HepG2 (cell line): Measurements from ENCODE around the gene ACTL8. TPM values are rescaled to one million over a fixed set of nuclear protein-coding genes. Genes with fewer than 3 reads are reported as not detected.

Experiments
- ATAC-seq: fragments of 200-7000 bp; cut with Tn5 transposase; 3 replicates; pipeline ENCODE4 v1.9.1; 2020; ENCODE audit warnings: mild to moderate bottlenecking, moderate library complexity
- BruUV-seq: library from RNA; stranded (reverse); fragments of 400-500 nt; replicated peaks from 2 replicates; lab custom pipeline; 2021; lab: Mats Ljungman, UMichigan
- CTCF ChIA-PET: fragments of 300-600 bp; formaldehyde crosslinking; extraction: SDS; loops from one replicate; lab custom pipeline; 2021; ENCODE audit warnings: low total read pairs, inconsistent platforms, low intra/inter-chr PET ratio; lab: Yijun Ruan, JAX
- POLR2A ChIA-PET: fragments of 350-600 bp; sonication (Branson Sonifier 250); formaldehyde crosslinking; loops from one replicate; lab custom pipeline; 2020; ENCODE audit warnings: antibody characterized with exemption, inconsistent platforms; lab: Yijun Ruan, JAX
- DNase-seq: peaks from one replicate; pipeline ENCODE4 v3.0.0-alpha.2; 2015; ENCODE audit warnings: low spot score
- FAIRE-seq: peaks from 3 replicates; lab custom pipeline; 2011; peaks lifted over from hg19 to GRCh38; lab: Jason Lieb, UNC
- H2AFZ ChIP-seq: one replicate; pipeline ENCODE4 v1.6.1; 2011; ENCODE audit warnings: low read length, inconsistent platforms
- H3K27ac ChIP-seq: fragments of 300-600 bp; 3 replicates; pipeline ENCODE4 v1.8.0; 2011; ENCODE audit warnings: mixed run types, mild to moderate bottlenecking, mixed read lengths, low read length, inconsistent platforms; ENCODE audit not compliant: insufficient read depth; ENCODE audit errors: extremely low read length
- H3K27me3 ChIP-seq, 2 experiments: fragments of 200-600 bp in 1 of 2; 2 replicates in 1 of 2; 3 replicates in 1 of 2; pipeline versions ENCODE4 v1.6.0 to v1.8.0; 2011; ENCODE audit warnings: low read length in 2 of 2, mild to moderate bottlenecking in 2 of 2, moderate library complexity in 2 of 2, inconsistent platforms in 1 of 2; ENCODE audit not compliant: insufficient read depth in 2 of 2, control insufficient read depth in 1 of 2
- H3K36me3 ChIP-seq, 2 experiments: fragments of 200-600 bp in 1 of 2; replicated peaks in 1 of 2; 2 replicates in 1 of 2; 3 replicates in 1 of 2; pipeline versions ENCODE4 v1.5.1 to v1.8.0; 2011; ENCODE audit warnings: low read length in 2 of 2, inconsistent platforms in 1 of 2; ENCODE audit not compliant: insufficient read depth in 2 of 2, control insufficient read depth in 1 of 2
- H3K4me1 ChIP-seq: 2 replicates; pipeline ENCODE4 v1.5.1; 2012; ENCODE audit warnings: low read length, inconsistent platforms; ENCODE audit not compliant: insufficient read depth
- H3K4me2 ChIP-seq: 2 replicates; pipeline ENCODE4 v1.6.0; 2011; ENCODE audit warnings: low read depth, low read length, inconsistent platforms
- H3K4me3 ChIP-seq, 3 experiments: fragments of 200-600 bp in 1 of 3; sonication (generic), shearing (Covaris generic) in 1 of 3; replicated peaks in 1 of 3; 2 replicates each; pipeline ENCODE4 v1.5.1; 2011 to 2016; ENCODE audit warnings: low read length in 3 of 3, inconsistent platforms in 2 of 3, low read depth in 2 of 3, mild to moderate bottlenecking in 2 of 3, control low read depth in 1 of 3, mixed read lengths in 1 of 3; ENCODE audit not compliant: insufficient read depth in 1 of 3
- H3K79me2 ChIP-seq: one replicate; pipeline ENCODE4 v1.6.1; 2011; ENCODE audit warnings: low read length, inconsistent platforms; ENCODE audit not compliant: insufficient read depth
- H3K9ac ChIP-seq: 2 replicates; pipeline ENCODE4 v1.6.0; 2011; ENCODE audit warnings: mild to moderate bottlenecking, low read depth, low read length, inconsistent platforms; ENCODE audit not compliant: insufficient read depth
- H3K9me3 ChIP-seq: 2 replicates; pipeline ENCODE4 v1.5.1; 2012; ENCODE audit warnings: mild to moderate bottlenecking, low read length
- H4K20me1 ChIP-seq: 2 replicates; pipeline ENCODE4 v1.6.0; 2011; ENCODE audit warnings: inconsistent platforms, mild to moderate bottlenecking, low read length, moderate library complexity; ENCODE audit not compliant: insufficient read depth
- CBX5 ChIP-seq: sonication (generic); formaldehyde crosslinking; IDR thresholded peaks from 2 replicates; pipeline ENCODE4 v1.4.0; 2020; ENCODE audit warnings: missing genetic modification reagents, borderline replicate concordance
- ZFP37 ChIP-seq: sonication (generic); formaldehyde crosslinking; IDR thresholded peaks from 2 replicates; pipeline ENCODE4 v1.4.0; 2020; ENCODE audit warnings: missing genetic modification reagents, borderline replicate concordance
- ZNF225 ChIP-seq: sonication (generic); formaldehyde crosslinking; IDR thresholded peaks from 2 replicates; pipeline ENCODE4 v1.4.0; 2020; ENCODE audit warnings: mild to moderate bottlenecking, missing genetic modification reagents
- ZNF232 ChIP-seq: sonication (generic); formaldehyde crosslinking; IDR thresholded peaks from 2 replicates; pipeline ENCODE4 v1.4.0; 2020; ENCODE audit warnings: missing genetic modification reagents, borderline replicate concordance
- ZNF382 ChIP-seq: sonication (generic); formaldehyde crosslinking; IDR thresholded peaks from 2 replicates; pipeline ENCODE4 v1.5.0; 2020; ENCODE audit warnings: missing genetic modification reagents, mild to moderate bottlenecking, borderline replicate concordance
- ZNF530 ChIP-seq: sonication (generic); formaldehyde crosslinking; IDR thresholded peaks from 2 replicates; pipeline ENCODE4 v1.5.0; 2020; ENCODE audit warnings: low read depth, mild to moderate bottlenecking, missing genetic modification reagents
- WGBS: methylation state at CpG from one replicate; pipeline ENCODE4 v1.1.6; 2017; ENCODE audit warnings: low lambda C conversion rate; 5-methylcytosine and 5-hydroxymethylcytosine counted together
- in situ Hi-C: cut with HindIII; loops from 2 replicates; pipeline ENCODE4 v1.10.0; 2017; ENCODE audit warnings: low pct_unique_long_range_greater_than_20kb; ENCODE audit not compliant: extremely low pct_ligation_motif_present
- intact Hi-C: fragments of 100-400 bp; cut with micrococcal nuclease; formaldehyde crosslinking; loops from one replicate; pipeline ENCODE4 v1.10.0; 2022; ENCODE audit not compliant: unreplicated experiment
- polyA plus RNA-seq, 8 experiments: library from polyadenylated mRNA; depleted of rRNA in 3 of 8; stranded (reverse) in 7 of 8; unstranded in 1 of 8; fragments of >200 nt; fragmentation: Illumina TruSeq in 4 of 8; extraction: Trizol in 4 of 8; gene quantifications; 2 replicates each; pipeline versions ENCODE4 v1.2.1 to v1.2.3, GENCODE V29; 2011 to 2016; ENCODE audit warnings: low read depth in 4 of 8, missing spikeins in 1 of 8, mixed read lengths in 1 of 8; ENCODE audit not compliant: insufficient read depth in 1 of 8
- total RNA-seq, 5 experiments: library from RNA; depleted of rRNA; stranded (reverse); fragments of >200 nt; fragmentation: Illumina TruSeq; extraction: Trizol; gene quantifications; 2 replicates each; pipeline ENCODE4 v1.2.3, GENCODE V29; 2016; ENCODE audit warnings: low read depth in 1 of 5
- TF ChIP-seq, protein P1 (sequence below): sonication (generic); formaldehyde crosslinking; IDR thresholded peaks from 2 replicates; pipeline ENCODE4 v1.8.1; 2023; ENCODE audit warnings: mild to moderate bottlenecking, missing genetic modification reagents
- TF ChIP-seq, protein P2 (sequence below): sonication (generic); formaldehyde crosslinking; IDR thresholded peaks from 2 replicates; pipeline ENCODE4 v1.4.0; 2020; ENCODE audit warnings: missing genetic modification reagents, mild to moderate bottlenecking, borderline replicate concordance
- TF ChIP-seq, protein P3 (sequence below), 2 experiments: sonication (generic) in 1 of 2; formaldehyde crosslinking in 1 of 2; IDR thresholded peaks; 2 replicates each; pipeline versions ENCODE4 v1.4.0 to v1.6.1; 2016 to 2020; ENCODE audit warnings: borderline replicate concordance in 1 of 2, low read depth in 1 of 2, mild to moderate bottlenecking in 1 of 2, missing genetic modification reagents in 1 of 2
- TF ChIP-seq, protein P4 (sequence below): sonication (generic); formaldehyde crosslinking; IDR thresholded peaks from 2 replicates; pipeline ENCODE4 v1.8.0; 2022; ENCODE audit warnings: missing genetic modification reagents, mild to moderate bottlenecking, borderline replicate concordance
- TF ChIP-seq, protein P5 (sequence below): sonication (generic); formaldehyde crosslinking; IDR thresholded peaks from 2 replicates; pipeline ENCODE4 v1.8.0; 2022; ENCODE audit warnings: mild to moderate bottlenecking, missing genetic modification reagents, borderline replicate concordance

ACTL8 gene
- total and polyA plus RNA-seq, 2 of the 13 experiments (the other 11 are each of a cell fraction or from before 2014, with no cell fraction given): 0.09 to 0.64 TPM

DNA sequence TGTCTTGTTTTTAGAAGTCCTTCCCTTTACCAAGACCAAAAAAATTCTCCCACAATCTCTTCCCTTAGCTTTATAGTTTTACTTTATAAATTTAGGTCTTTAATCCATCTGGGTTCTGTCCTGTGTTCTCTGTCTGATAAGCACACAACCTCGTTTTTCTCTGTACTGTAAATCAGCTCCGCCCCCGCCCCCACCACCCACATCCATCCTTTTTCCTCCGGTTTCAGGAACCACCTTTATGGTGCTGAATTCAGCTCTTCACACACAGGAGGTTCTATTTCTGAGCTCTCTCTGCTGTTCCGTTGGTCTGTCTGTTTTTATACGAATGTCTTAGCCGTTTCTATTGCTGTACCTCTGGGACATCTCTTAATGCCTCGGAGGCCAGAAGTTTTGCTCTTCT, 44.5 kb downstream of the ACTL8 start:
- H3K36me3 ChIP-seq: no peaks in the 10 kb centered on the region
- ATAC-seq (no peak), DNase-seq (no peak), FAIRE-seq (no peak)
- H3K9me3 ChIP-seq: no peaks in the 10 kb centered on the region
- H3K27me3 ChIP-seq: peaks cover 1 to 54% of the 10 kb centered on the region in 2 experiments
- CTCF ChIA-PET: no interaction called here
- H2AFZ ChIP-seq: no peak overlapping the region
- no peaks in the 10 kb centered on the region for H4K20me1 ChIP-seq
- no TSS peak for BruUV-seq
- intact Hi-C loops: no loop called here
- no peak overlapping the region for H3K4me2 ChIP-seq
- H3K27ac ChIP-seq: no peak overlapping the region
- POLR2A ChIA-PET: no interaction called here
- no peaks in the 10 kb centered on the region for H3K79me2 ChIP-seq
- WGBS: 17% methylated on average over 8 of the region's 8 CpGs
- H3K4me3 ChIP-seq: no peak overlapping the region
- H3K4me1 ChIP-seq: no peaks in the 10 kb centered on the region
- no peak overlapping the region for H3K9ac ChIP-seq
- in situ Hi-C loops: no loop called here
- no peak for TF ChIP-seq ZNF225
- no peak for TF ChIP-seq ZNF382 (CRISPR knock-in tag)
- TF ChIP-seq, protein P1, sequence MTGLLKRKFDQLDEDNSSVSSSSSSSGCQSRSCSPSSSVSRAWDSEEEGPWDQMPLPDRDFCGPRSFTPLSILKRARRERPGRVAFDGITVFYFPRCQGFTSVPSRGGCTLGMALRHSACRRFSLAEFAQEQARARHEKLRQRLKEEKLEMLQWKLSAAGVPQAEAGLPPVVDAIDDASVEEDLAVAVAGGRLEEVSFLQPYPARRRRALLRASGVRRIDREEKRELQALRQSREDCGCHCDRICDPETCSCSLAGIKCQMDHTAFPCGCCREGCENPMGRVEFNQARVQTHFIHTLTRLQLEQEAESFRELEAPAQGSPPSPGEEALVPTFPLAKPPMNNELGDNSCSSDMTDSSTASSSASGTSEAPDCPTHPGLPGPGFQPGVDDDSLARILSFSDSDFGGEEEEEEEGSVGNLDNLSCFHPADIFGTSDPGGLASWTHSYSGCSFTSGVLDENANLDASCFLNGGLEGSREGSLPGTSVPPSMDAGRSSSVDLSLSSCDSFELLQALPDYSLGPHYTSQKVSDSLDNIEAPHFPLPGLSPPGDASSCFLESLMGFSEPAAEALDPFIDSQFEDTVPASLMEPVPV (CRISPR knock-in tag): no peak
- TF ChIP-seq, protein P2, sequence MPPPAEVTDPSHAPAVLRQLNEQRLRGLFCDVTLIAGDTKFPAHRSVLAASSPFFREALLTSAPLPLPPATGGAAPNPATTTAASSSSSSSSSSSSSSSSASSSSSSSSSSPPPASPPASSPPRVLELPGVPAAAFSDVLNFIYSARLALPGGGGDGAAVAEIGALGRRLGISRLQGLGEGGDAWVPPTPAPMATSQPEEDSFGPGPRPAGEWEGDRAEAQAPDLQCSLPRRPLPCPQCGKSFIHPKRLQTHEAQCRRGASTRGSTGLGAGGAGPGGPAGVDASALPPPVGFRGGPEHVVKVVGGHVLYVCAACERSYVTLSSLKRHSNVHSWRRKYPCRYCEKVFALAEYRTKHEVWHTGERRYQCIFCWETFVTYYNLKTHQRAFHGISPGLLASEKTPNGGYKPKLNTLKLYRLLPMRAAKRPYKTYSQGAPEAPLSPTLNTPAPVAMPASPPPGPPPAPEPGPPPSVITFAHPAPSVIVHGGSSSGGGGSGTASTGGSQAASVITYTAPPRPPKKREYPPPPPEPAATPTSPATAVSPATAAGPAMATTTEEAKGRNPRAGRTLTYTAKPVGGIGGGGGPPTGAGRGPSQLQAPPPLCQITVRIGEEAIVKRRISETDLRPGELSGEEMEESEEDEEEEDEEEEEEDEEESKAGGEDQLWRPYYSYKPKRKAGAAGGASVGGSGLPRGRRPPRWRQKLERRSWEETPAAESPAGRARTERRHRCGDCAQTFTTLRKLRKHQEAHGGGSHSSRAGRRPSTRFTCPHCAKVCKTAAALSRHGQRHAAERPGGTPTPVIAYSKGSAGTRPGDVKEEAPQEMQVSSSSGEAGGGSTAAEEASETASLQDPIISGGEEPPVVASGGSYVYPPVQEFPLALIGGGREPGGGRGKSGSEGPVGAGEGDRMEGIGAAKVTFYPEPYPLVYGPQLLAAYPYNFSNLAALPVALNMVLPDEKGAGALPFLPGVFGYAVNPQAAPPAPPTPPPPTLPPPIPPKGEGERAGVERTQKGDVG (CRISPR knock-in tag): no peak
- TF ChIP-seq, protein P3, sequence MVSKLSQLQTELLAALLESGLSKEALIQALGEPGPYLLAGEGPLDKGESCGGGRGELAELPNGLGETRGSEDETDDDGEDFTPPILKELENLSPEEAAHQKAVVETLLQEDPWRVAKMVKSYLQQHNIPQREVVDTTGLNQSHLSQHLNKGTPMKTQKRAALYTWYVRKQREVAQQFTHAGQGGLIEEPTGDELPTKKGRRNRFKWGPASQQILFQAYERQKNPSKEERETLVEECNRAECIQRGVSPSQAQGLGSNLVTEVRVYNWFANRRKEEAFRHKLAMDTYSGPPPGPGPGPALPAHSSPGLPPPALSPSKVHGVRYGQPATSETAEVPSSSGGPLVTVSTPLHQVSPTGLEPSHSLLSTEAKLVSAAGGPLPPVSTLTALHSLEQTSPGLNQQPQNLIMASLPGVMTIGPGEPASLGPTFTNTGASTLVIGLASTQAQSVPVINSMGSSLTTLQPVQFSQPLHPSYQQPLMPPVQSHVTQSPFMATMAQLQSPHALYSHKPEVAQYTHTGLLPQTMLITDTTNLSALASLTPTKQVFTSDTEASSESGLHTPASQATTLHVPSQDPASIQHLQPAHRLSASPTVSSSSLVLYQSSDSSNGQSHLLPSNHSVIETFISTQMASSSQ (IDR thresholded peaks at IDR 0.05; ENCODE audit: low read depth): no peak
- TF ChIP-seq, protein P3 (CRISPR knock-in tag; IDR thresholded peaks at IDR 0.05; ENCODE audit: borderline replicate concordance): no peak
- TF ChIP-seq ZNF232 (CRISPR knock-in tag): no peak
- TF ChIP-seq ZNF530 (CRISPR knock-in tag): no peak
- TF ChIP-seq, protein P4, sequence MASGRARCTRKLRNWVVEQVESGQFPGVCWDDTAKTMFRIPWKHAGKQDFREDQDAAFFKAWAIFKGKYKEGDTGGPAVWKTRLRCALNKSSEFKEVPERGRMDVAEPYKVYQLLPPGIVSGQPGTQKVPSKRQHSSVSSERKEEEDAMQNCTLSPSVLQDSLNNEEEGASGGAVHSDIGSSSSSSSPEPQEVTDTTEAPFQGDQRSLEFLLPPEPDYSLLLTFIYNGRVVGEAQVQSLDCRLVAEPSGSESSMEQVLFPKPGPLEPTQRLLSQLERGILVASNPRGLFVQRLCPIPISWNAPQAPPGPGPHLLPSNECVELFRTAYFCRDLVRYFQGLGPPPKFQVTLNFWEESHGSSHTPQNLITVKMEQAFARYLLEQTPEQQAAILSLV (CRISPR knock-in tag): no peak
- no peak for TF ChIP-seq CBX5
- no peak for TF ChIP-seq ZFP37 (CRISPR knock-in tag)
- TF ChIP-seq, protein P5, sequence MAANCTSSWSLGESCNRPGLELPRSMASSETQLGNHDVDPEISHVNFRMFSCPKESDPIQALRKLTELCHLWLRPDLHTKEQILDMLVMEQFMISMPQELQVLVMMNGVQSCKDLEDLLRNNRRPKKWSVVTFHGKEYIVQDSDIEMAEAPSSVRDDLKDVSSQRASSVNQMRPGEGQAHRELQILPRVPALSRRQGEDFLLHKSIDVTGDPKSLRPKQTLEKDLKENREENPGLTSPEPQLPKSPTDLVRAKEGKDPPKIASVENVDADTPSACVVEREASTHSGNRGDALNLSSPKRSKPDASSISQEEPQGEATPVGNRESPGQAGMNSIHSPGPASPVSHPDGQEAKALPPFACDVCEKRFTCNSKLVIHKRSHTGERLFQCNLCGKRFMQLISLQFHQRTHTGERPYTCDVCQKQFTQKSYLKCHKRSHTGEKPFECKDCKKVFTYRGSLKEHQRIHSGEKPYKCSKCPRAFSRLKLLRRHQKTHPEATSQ: no peak
